Keratinocyte (primary cell): ENCODE data around the gene EIF3J.

Experiments used
- CTCF ChIP-seq, 3 experiments: IDR thresholded peaks in 1 of 3; conservative IDR thresholded peaks in 1 of 3; optimal IDR thresholded peaks in 1 of 3; 2 replicates in 2 of 3; 3 replicates in 1 of 3; pipeline versions ENCODE3 to v1.5.1; 2011; ENCODE audit warnings: low read length in 3 of 3, mild to moderate bottlenecking in 3 of 3, moderate library complexity in 2 of 3, control low read depth in 1 of 3, inconsistent platforms in 1 of 3; ENCODE audit not compliant: insufficient read depth in 2 of 3; ENCODE audit errors: extremely low read depth in 1 of 3
- EZH2 ChIP-seq: IDR thresholded peaks from one replicate; pipeline ENCODE4 v1.6.1; 2012; ENCODE audit warnings: inconsistent platforms, mild to moderate bottlenecking, low read length, moderate library complexity

DNA sequence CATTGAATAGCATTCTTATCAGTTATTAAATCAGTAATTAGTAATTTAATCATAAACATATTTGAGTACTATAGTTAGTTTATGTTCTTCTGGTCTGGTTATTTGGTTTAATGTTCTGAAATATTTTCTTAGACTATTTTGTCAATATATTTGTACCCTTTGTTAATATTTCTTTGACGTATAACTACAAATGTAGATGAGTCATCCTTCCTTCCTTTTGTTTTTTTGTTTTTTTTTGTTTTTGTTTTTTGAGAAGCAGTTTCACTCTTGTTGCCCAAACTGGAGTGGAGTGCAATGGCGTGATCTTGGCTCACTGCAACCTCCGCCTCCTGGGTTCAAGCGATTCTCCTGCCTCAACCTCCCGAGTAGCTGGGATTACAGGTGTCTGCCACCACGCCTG, 17.4 kb upstream of the EIF3J start:
- no peak for TF ChIP-seq CTCF (optimal IDR thresholded peaks at IDR 0.05 in 1 of 3, IDR thresholded peaks at IDR 0.05 in 1 of 3, conservative IDR thresholded peaks at IDR 0.05 in 1 of 3; ENCODE audit: extremely low read depth in 1 of 3, insufficient read depth in 2 of 3, low read length in 3 of 3)
- TF ChIP-seq EZH2, result no peak
